Measurements from ENCODE around the gene SLC24A1. TPM values are rescaled to one million over a fixed set of nuclear protein-coding genes. Genes with fewer than 3 reads are reported as not detected.

The SLC24A1 gene
- total RNA-seq, 1 experiment from 2014 or later: 13.0 TPM

- CTCF ChIA-PET: no interaction called here
- Histone ChIP-seq H3K36me3 (ENCODE audit: control insufficient read depth, insufficient read depth, low read length) (no peaks in the 10 kb centered on the region), H3K9me3 (ENCODE audit: control insufficient read depth, insufficient read depth, low read depth, low read length) (no peaks in the 10 kb centered on the region), H3K27ac (ENCODE audit: low read length) (no peak overlapping the region), H3K4me1 (ENCODE audit: control insufficient read depth, insufficient read depth, low read length) (no peaks in the 10 kb centered on the region), H3K27me3 (ENCODE audit: control insufficient read depth, insufficient read depth, low read length) (no peaks in the 10 kb centered on the region), H3K4me3 (ENCODE audit: low read depth in 2 of 2, low read length in 2 of 2) (no peak overlapping the region)
- POLR2A ChIA-PET: no interaction called here
- intact Hi-C loops (cut with micrococcal nuclease; ENCODE audit: unreplicated experiment): no loop called here
- DNase-seq (ENCODE audit: low read depth, low spot score) (no peak), ATAC-seq (no peak)
- in situ Hi-C loops (cut with HindIII; ENCODE audit: low pct_unique_long_range_greater_than_20kb, low sequenced_read_pairs): no loop called here
- no peak for TF ChIP-seq TCF7L2 (IDR thresholded peaks at IDR 0.05; ENCODE audit: low read depth, low read length)
- TF ChIP-seq, protein P1, sequence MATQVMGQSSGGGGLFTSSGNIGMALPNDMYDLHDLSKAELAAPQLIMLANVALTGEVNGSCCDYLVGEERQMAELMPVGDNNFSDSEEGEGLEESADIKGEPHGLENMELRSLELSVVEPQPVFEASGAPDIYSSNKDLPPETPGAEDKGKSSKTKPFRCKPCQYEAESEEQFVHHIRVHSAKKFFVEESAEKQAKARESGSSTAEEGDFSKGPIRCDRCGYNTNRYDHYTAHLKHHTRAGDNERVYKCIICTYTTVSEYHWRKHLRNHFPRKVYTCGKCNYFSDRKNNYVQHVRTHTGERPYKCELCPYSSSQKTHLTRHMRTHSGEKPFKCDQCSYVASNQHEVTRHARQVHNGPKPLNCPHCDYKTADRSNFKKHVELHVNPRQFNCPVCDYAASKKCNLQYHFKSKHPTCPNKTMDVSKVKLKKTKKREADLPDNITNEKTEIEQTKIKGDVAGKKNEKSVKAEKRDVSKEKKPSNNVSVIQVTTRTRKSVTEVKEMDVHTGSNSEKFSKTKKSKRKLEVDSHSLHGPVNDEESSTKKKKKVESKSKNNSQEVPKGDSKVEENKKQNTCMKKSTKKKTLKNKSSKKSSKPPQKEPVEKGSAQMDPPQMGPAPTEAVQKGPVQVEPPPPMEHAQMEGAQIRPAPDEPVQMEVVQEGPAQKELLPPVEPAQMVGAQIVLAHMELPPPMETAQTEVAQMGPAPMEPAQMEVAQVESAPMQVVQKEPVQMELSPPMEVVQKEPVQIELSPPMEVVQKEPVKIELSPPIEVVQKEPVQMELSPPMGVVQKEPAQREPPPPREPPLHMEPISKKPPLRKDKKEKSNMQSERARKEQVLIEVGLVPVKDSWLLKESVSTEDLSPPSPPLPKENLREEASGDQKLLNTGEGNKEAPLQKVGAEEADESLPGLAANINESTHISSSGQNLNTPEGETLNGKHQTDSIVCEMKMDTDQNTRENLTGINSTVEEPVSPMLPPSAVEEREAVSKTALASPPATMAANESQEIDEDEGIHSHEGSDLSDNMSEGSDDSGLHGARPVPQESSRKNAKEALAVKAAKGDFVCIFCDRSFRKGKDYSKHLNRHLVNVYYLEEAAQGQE (IDR thresholded peaks at IDR 0.05; ENCODE audit: insufficient read depth in 1 of 2, low read depth in 2 of 2, low read length in 1 of 2): no peak
- TF ChIP-seq SIN3A (IDR thresholded peaks at IDR 0.05; ENCODE audit: borderline replicate concordance, insufficient read depth, low read depth, low read length): no peak
- TF ChIP-seq POLR2AphosphoS5 (IDR thresholded peaks at IDR 0.05; ENCODE audit: low read depth, low read length): no peak
- TF ChIP-seq, protein P2, sequence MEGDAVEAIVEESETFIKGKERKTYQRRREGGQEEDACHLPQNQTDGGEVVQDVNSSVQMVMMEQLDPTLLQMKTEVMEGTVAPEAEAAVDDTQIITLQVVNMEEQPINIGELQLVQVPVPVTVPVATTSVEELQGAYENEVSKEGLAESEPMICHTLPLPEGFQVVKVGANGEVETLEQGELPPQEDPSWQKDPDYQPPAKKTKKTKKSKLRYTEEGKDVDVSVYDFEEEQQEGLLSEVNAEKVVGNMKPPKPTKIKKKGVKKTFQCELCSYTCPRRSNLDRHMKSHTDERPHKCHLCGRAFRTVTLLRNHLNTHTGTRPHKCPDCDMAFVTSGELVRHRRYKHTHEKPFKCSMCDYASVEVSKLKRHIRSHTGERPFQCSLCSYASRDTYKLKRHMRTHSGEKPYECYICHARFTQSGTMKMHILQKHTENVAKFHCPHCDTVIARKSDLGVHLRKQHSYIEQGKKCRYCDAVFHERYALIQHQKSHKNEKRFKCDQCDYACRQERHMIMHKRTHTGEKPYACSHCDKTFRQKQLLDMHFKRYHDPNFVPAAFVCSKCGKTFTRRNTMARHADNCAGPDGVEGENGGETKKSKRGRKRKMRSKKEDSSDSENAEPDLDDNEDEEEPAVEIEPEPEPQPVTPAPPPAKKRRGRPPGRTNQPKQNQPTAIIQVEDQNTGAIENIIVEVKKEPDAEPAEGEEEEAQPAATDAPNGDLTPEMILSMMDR (IDR thresholded peaks at IDR 0.05): no peak
- BruUV-seq (replicated peaks): TSS peak; percentile 58
Measured at GRCh38 chr15:65655026-65655425, 33.3 kb downstream of the SLC24A1 start.

GRCh38 chr15:65655457-65655856 lies 33.7 kb downstream of the SLC24A1 start:
- intact Hi-C loops (cut with micrococcal nuclease; ENCODE audit: unreplicated experiment): no loop called here

More at GRCh38 chr15:65655457-65655856, 33.7 kb downstream of the SLC24A1 start:
- no TSS peak for BruUV-seq (replicated peaks)
- no peaks in the 10 kb centered on the region; the same call in 1 of the 2 replicates for H3K36me3 ChIP-seq (ENCODE audit: control insufficient read depth, insufficient read depth, low read length)
- DNase-seq (ENCODE audit: low read depth, low spot score) (no peak), ATAC-seq (no peak)
- in situ Hi-C loops (cut with HindIII; ENCODE audit: low pct_unique_long_range_greater_than_20kb, low sequenced_read_pairs): no loop called here
- no peak overlapping the region for H3K4me3 ChIP-seq (ENCODE audit: low read depth in 2 of 2, low read length in 2 of 2)
- ChIA-PET POLR2A (no interaction called here), CTCF (no interaction called here)
- no peaks in the 10 kb centered on the region for H3K27me3 ChIP-seq (ENCODE audit: control insufficient read depth, insufficient read depth, low read length)
- no peak for TF ChIP-seq SIN3A (IDR thresholded peaks at IDR 0.05; ENCODE audit: borderline replicate concordance, insufficient read depth, low read depth, low read length)
- no peak for TF ChIP-seq TCF7L2 (IDR thresholded peaks at IDR 0.05; ENCODE audit: low read depth, low read length)
- TF ChIP-seq, protein P1 (IDR thresholded peaks at IDR 0.05; ENCODE audit: insufficient read depth in 1 of 2, low read depth in 2 of 2, low read length in 1 of 2): no peak
- no peak for TF ChIP-seq POLR2AphosphoS5 (IDR thresholded peaks at IDR 0.05; ENCODE audit: low read depth, low read length)
- TF ChIP-seq, protein P2 (IDR thresholded peaks at IDR 0.05): no peak
- H3K27ac ChIP-seq (ENCODE audit: low read length): no peak overlapping the region
- no peaks in the 10 kb centered on the region for H3K4me1 ChIP-seq (ENCODE audit: control insufficient read depth, insufficient read depth, low read length)
- no peaks in the 10 kb centered on the region for H3K9me3 ChIP-seq (ENCODE audit: control insufficient read depth, insufficient read depth, low read depth, low read length)

All from Panc1 (cell line).